HCT116 (cell line): ENCODE measurements around the gene FAR1. TPM values are rescaled to one million over a fixed set of nuclear protein-coding genes. Genes with fewer than 3 reads are reported as not detected.

Source experiments
- ATAC-seq: fragments of 200-7000 bp; cut with Tn5 transposase; 2 replicates; pipeline ENCODE4 v1.9.1; 2020; ENCODE audit warnings: mild to moderate bottlenecking, moderate library complexity
- BruUV-seq: library from RNA; stranded (reverse); fragments of 400-500 nt; replicated peaks from 2 replicates; lab custom pipeline; 2021; lab: Mats Ljungman, UMichigan
- CTCF ChIA-PET: fragments of 300-600 bp; sonication (Branson Sonifier 250); formaldehyde crosslinking; loops from one replicate; lab custom pipeline; 2021; ENCODE audit warnings: antibody characterized with exemption; lab: Charles Lee
- POLR2A ChIA-PET: fragments of 300-600, 350-600 bp; sonication (Branson Sonifier 250); formaldehyde crosslinking; loops from one replicate; lab custom pipeline; 2021; ENCODE audit warnings: antibody characterized with exemption; lab: Charles Lee
- RAD21 ChIA-PET, 2 experiments: fragments of 300-600 bp; sonication (Branson Sonifier 250); formaldehyde crosslinking; loops; one replicate each; lab custom pipeline; 2023; ENCODE audit warnings: low total read pairs in 2 of 2; ENCODE audit not compliant: uncharacterized antibody in 2 of 2, unreplicated experiment in 2 of 2, low non-redundant PET in 1 of 2; lab: Charles Lee
- DNase-seq: peaks from one replicate; pipeline ENCODE4 v3.0.0-alpha.2; 2010; ENCODE audit warnings: low read depth, low spot score
- H2AFZ ChIP-seq: fragments of 200-600 bp; shearing (Covaris generic), sonication (generic); 2 replicates; pipeline ENCODE4 v1.6.1; 2017; ENCODE audit warnings: low read depth, mixed run types, mixed read lengths, antibody characterized with exemption, low read length; ENCODE audit not compliant: poor library complexity, severe bottlenecking
- H3K27ac ChIP-seq: 2 replicates; pipeline ENCODE4 v1.5.1; 2012; ENCODE audit warnings: low read depth, low read length
- H3K27me3 ChIP-seq: fragments of 200-600 bp; sonication (generic); 2 replicates; pipeline ENCODE4 v1.6.1; 2016; ENCODE audit warnings: mixed run types, low read length, mixed read lengths; ENCODE audit not compliant: insufficient read depth
- H3K36me3 ChIP-seq, 2 experiments: fragments of 200-500 bp in 1 of 2; fragments of 200-600 bp in 1 of 2; sonication (Bioruptor generic) in 1 of 2; sonication (generic) in 1 of 2; 2 replicates each; pipeline versions ENCODE4 v1.5.1 to v1.6.1; 2014 to 2016; ENCODE audit warnings: low read length in 2 of 2, inconsistent platforms in 1 of 2, mixed read lengths in 1 of 2, mixed run types in 1 of 2; ENCODE audit not compliant: insufficient read depth in 2 of 2, control insufficient read depth in 1 of 2
- H3K4me1 ChIP-seq, 2 experiments: fragments of 200-600 bp in 1 of 2; sonication (generic) in 1 of 2; 2 replicates each; pipeline versions ENCODE4 v1.5.1 to v1.6.1; 2012 to 2017; ENCODE audit warnings: low read length in 2 of 2, inconsistent platforms in 1 of 2, mild to moderate bottlenecking in 1 of 2, mixed read lengths in 1 of 2, mixed run types in 1 of 2, moderate library complexity in 1 of 2; ENCODE audit not compliant: insufficient read depth in 2 of 2, control insufficient read depth in 1 of 2
- H3K4me2 ChIP-seq: fragments of 200-600 bp; sonication (generic); 2 replicates; pipeline ENCODE4 v1.6.1; 2017; ENCODE audit warnings: mixed run types, low read length, mixed read lengths
- H3K4me3 ChIP-seq, 2 experiments: fragments of 200-600 bp in 1 of 2; sonication (generic) in 1 of 2; replicated peaks in 1 of 2; 2 replicates each; pipeline ENCODE4 v1.5.1; 2011 to 2016; ENCODE audit warnings: low read length in 2 of 2, control low read depth in 1 of 2, low read depth in 1 of 2, mild to moderate bottlenecking in 1 of 2, mixed read lengths in 1 of 2, mixed run types in 1 of 2
- H3K79me2 ChIP-seq: fragments of 200-600 bp; sonication (generic); 2 replicates; pipeline ENCODE4 v1.6.1; 2017; ENCODE audit warnings: mild to moderate bottlenecking, mixed run types, low read length, moderate library complexity, mixed read lengths; ENCODE audit not compliant: insufficient read depth
- H3K9ac ChIP-seq: fragments of 200-600 bp; sonication (generic); 2 replicates; pipeline ENCODE4 v1.6.1; 2016; ENCODE audit warnings: low read length, mixed read lengths
- H3K9me2 ChIP-seq: fragments of 200-600 bp; sonication (generic), shearing (Covaris generic); 2 replicates; pipeline ENCODE4 v1.6.1; 2017; ENCODE audit warnings: mixed run types, mild to moderate bottlenecking, moderate library complexity; ENCODE audit not compliant: insufficient read depth
- H3K9me3 ChIP-seq, 2 experiments: fragments of 200-500 bp in 1 of 2; fragments of 200-600 bp in 1 of 2; sonication (Bioruptor generic) in 1 of 2; sonication (generic) in 1 of 2; 2 replicates each; pipeline ENCODE4 v1.6.1; 2014 to 2017; ENCODE audit warnings: low read length in 2 of 2, mixed read lengths in 2 of 2, inconsistent platforms in 1 of 2, low read depth in 1 of 2, mild to moderate bottlenecking in 1 of 2, mixed run types in 1 of 2, moderate library complexity in 1 of 2; ENCODE audit not compliant: control insufficient read depth in 1 of 2, insufficient read depth in 1 of 2
- H4K20me1 ChIP-seq: fragments of 200-600 bp; sonication (generic), shearing (Covaris generic); 2 replicates; pipeline ENCODE4 v1.6.1; 2017; ENCODE audit warnings: mixed run types, mild to moderate bottlenecking, moderate library complexity; ENCODE audit not compliant: insufficient read depth
- ATF3 ChIP-seq: IDR thresholded peaks from 2 replicates; pipeline ENCODE4 v1.6.1; 2012
- CBX3 ChIP-seq: IDR thresholded peaks from 2 replicates; pipeline ENCODE4 v1.6.1; 2012; ENCODE audit warnings: low read depth
- CEBPB ChIP-seq: IDR thresholded peaks from 2 replicates; pipeline ENCODE4 v1.6.1; 2012; ENCODE audit warnings: low read depth
- ELF1 ChIP-seq: IDR thresholded peaks from 2 replicates; pipeline ENCODE4 v1.6.1; 2012; ENCODE audit warnings: low read depth, borderline replicate concordance
- EZH2phosphoT487 ChIP-seq: fragments of 200-600 bp; IDR thresholded peaks from 2 replicates; pipeline ENCODE4 v1.6.1; 2018; ENCODE audit warnings: antibody characterized with exemption, borderline replicate concordance
- MAX ChIP-seq: IDR thresholded peaks from 2 replicates; pipeline ENCODE4 v1.6.1; 2012
- POLR2A ChIP-seq: IDR thresholded peaks from 2 replicates; pipeline ENCODE4 v1.7.0; 2011; ENCODE audit warnings: borderline replicate concordance; ENCODE audit not compliant: insufficient read depth, insufficient read length; ENCODE audit errors: extremely low read depth
- POLR2AphosphoS5 ChIP-seq: IDR thresholded peaks from 2 replicates; pipeline ENCODE4 v1.6.1; 2011; ENCODE audit warnings: mild to moderate bottlenecking, low read depth, low read length, moderate library complexity
- REST ChIP-seq: IDR thresholded peaks from 2 replicates; pipeline ENCODE4 v1.6.1; 2012; ENCODE audit warnings: low read depth
- SIN3A ChIP-seq: IDR thresholded peaks from 2 replicates; pipeline ENCODE4 v1.6.1; 2012; ENCODE audit warnings: low read depth
- SRF ChIP-seq: IDR thresholded peaks from 2 replicates; pipeline ENCODE4 v1.6.1; 2012; ENCODE audit warnings: low read depth
- TCF7L2 ChIP-seq: IDR thresholded peaks from 2 replicates; pipeline ENCODE4 v1.7.0; 2011; ENCODE audit warnings: borderline replicate concordance, inconsistent platforms; ENCODE audit not compliant: insufficient read depth, insufficient read length; ENCODE audit errors: extremely low read depth
- YY1 ChIP-seq: IDR thresholded peaks from 2 replicates; pipeline ENCODE4 v1.6.1; 2011; ENCODE audit warnings: low read length, low read depth, moderate library complexity, mild to moderate bottlenecking; ENCODE audit not compliant: insufficient replicate concordance; ENCODE audit errors: extremely low read depth
- ZFX ChIP-seq: fragments of 450-650 bp; IDR thresholded peaks from 2 replicates; pipeline ENCODE4 v1.6.1; 2017
- ZNF274 ChIP-seq: fragments of 200-500 bp; sonication (Bioruptor generic); IDR thresholded peaks from 2 replicates; pipeline ENCODE4 v1.6.1; 2014; ENCODE audit warnings: mild to moderate bottlenecking, low read depth, low read length, inconsistent platforms
- intact Hi-C: fragments of 100-400 bp; cut with micrococcal nuclease; formaldehyde crosslinking; loops from 2 replicates; pipeline ENCODE4 v1.10.0; 2022
- total RNA-seq: library from RNA; stranded (reverse); gene quantifications from one replicate; pipeline ENCODE4 v1.2.1, GENCODE V29; 2021; ENCODE audit not compliant: unreplicated experiment
- TF ChIP-seq, protein P1 (sequence below): IDR thresholded peaks from 2 replicates; pipeline ENCODE4 v1.6.1; 2011; ENCODE audit warnings: mild to moderate bottlenecking, low read length, moderate library complexity; ENCODE audit not compliant: insufficient replicate concordance; ENCODE audit errors: extremely low read depth

Gene FAR1
- total RNA-seq, 1 experiment from 2014 or later: 74.3 TPM

GRCh38 chr11:13734530-13734929 lies 66.1 kb downstream of the FAR1 start:
- no peaks in the 10 kb centered on the region for H3K4me1 ChIP-seq
- POLR2A ChIA-PET: no interaction called here
- TF ChIP-seq EZH2phosphoT487 (no peak), ZFX (no peak), CEBPB (no peak), SRF (no peak), ATF3 (no peak), CBX3 (no peak), POLR2A (no peak), TCF7L2 (no peak), ZNF274 (no peak), POLR2AphosphoS5 (no peak), SIN3A (no peak), ELF1 (no peak), MAX (no peak), YY1 (no peak), REST (no peak)
- TF ChIP-seq, protein P1, sequence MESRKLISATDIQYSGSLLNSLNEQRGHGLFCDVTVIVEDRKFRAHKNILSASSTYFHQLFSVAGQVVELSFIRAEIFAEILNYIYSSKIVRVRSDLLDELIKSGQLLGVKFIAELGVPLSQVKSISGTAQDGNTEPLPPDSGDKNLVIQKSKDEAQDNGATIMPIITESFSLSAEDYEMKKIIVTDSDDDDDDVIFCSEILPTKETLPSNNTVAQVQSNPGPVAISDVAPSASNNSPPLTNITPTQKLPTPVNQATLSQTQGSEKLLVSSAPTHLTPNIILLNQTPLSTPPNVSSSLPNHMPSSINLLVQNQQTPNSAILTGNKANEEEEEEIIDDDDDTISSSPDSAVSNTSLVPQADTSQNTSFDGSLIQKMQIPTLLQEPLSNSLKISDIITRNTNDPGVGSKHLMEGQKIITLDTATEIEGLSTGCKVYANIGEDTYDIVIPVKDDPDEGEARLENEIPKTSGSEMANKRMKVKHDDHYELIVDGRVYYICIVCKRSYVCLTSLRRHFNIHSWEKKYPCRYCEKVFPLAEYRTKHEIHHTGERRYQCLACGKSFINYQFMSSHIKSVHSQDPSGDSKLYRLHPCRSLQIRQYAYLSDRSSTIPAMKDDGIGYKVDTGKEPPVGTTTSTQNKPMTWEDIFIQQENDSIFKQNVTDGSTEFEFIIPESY: no peak
- no peaks in the 10 kb centered on the region for H3K79me2 ChIP-seq
- H3K4me2 ChIP-seq: no peak overlapping the region
- no peaks in the 10 kb centered on the region for H3K27me3 ChIP-seq
- TSS peak; percentile 14 for BruUV-seq
- H3K9me2 ChIP-seq: no peaks in the 10 kb centered on the region
- CTCF ChIA-PET: no interaction called here
- H3K9ac ChIP-seq: no peak overlapping the region
- H3K27ac ChIP-seq: no peak overlapping the region
- ATAC-seq: no peak
- RAD21 ChIA-PET: no interaction called here
- no peaks in the 10 kb centered on the region; the same call in 1 of the 2 replicates for H4K20me1 ChIP-seq
- peaks cover 0 to 2% of the 10 kb centered on the region in 2 experiments; a peak in 2 of 4 replicates for H3K36me3 ChIP-seq
- no peak for DNase-seq
- no peak overlapping the region for H3K4me3 ChIP-seq
- no peaks in the 10 kb centered on the region for H3K9me3 ChIP-seq
- intact Hi-C loops: no loop called here
- no peak overlapping the region for H2AFZ ChIP-seq
